Type B pancreatic cell (in vitro differentiated cells): ENCODE measurements around the gene MED6. TPM values are rescaled to one million over a fixed set of nuclear protein-coding genes. Genes with fewer than 3 reads are reported as not detected.

Experiments used
- DNase-seq: peaks from one replicate; pipeline ENCODE4 v3.0.0; 2021; ENCODE audit warnings: mixed read lengths; ENCODE audit not compliant: unreplicated experiment; ENCODE audit errors: extremely low spot score
- H3K27ac Mint-ChIP-seq: 2 replicates; pipeline ENCODE4 v1.8.0; 2021; ENCODE audit warnings: mild to moderate bottlenecking, mixed read lengths
- H3K27me3 Mint-ChIP-seq: 2 replicates; pipeline ENCODE4 v1.8.0; 2021; ENCODE audit warnings: mixed read lengths
- H3K36me3 Mint-ChIP-seq: 2 replicates; pipeline ENCODE4 v1.8.0; 2021; ENCODE audit warnings: mixed read lengths
- H3K4me1 Mint-ChIP-seq: one replicate; pipeline ENCODE4 v1.8.0; 2021; ENCODE audit warnings: mixed read lengths; ENCODE audit not compliant: unreplicated experiment
- H3K4me3 Mint-ChIP-seq: 2 replicates; pipeline ENCODE4 v1.8.0; 2021; ENCODE audit warnings: mild to moderate bottlenecking, mixed read lengths
- H3K9me3 Mint-ChIP-seq: 2 replicates; pipeline ENCODE4 v1.8.0; 2021; ENCODE audit warnings: mixed read lengths
- total RNA-seq: library from RNA; stranded (reverse); gene quantifications from 2 replicates; pipeline ENCODE4 v1.2.1, GENCODE V29; 2021; ENCODE audit warnings: low replicate concordance
- TF ChIP-seq, protein P1 (sequence below): fragments of 200-600 bp; sonication (generic); conservative IDR thresholded peaks from 2 replicates; pipeline ENCODE4 v1.5.0; 2021; ENCODE audit warnings: antibody characterized with exemption, mild to moderate bottlenecking

The MED6 gene
- total RNA-seq, 1 donor from 2014 or later = 46.5 TPM

DNA sequence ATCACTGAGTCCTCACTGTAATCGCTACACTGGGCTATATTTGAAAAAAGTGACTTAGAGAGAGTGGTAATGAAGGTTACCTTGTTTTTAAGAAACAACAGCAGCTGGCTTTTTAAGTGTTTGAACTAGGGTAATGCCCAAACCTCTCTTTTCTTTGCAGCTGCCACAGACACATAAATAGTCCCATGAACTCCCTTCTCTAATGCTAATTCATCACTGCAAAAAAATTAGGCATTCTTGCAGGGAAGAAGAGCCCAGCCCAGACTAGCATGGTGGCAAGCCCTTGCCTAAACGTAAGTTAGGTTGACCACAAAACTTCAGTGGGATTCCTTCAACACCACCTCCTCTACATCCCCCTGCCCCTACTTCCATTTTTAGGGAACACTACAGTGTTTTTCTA, 17.9 kb upstream of the MED6 start:
- Mint-ChIP-seq H3K36me3 (no peaks in the 10 kb centered on the region), H3K4me3 (no peak overlapping the region), H3K27me3 (peaks cover 21% of the 10 kb centered on the region), H3K4me1 (no peaks in the 10 kb centered on the region), H3K9me3 (no peaks in the 10 kb centered on the region), H3K27ac (no peak overlapping the region)
- DNase-seq = no peak
- TF ChIP-seq, protein P1, sequence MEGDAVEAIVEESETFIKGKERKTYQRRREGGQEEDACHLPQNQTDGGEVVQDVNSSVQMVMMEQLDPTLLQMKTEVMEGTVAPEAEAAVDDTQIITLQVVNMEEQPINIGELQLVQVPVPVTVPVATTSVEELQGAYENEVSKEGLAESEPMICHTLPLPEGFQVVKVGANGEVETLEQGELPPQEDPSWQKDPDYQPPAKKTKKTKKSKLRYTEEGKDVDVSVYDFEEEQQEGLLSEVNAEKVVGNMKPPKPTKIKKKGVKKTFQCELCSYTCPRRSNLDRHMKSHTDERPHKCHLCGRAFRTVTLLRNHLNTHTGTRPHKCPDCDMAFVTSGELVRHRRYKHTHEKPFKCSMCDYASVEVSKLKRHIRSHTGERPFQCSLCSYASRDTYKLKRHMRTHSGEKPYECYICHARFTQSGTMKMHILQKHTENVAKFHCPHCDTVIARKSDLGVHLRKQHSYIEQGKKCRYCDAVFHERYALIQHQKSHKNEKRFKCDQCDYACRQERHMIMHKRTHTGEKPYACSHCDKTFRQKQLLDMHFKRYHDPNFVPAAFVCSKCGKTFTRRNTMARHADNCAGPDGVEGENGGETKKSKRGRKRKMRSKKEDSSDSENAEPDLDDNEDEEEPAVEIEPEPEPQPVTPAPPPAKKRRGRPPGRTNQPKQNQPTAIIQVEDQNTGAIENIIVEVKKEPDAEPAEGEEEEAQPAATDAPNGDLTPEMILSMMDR = no peak

DNA sequence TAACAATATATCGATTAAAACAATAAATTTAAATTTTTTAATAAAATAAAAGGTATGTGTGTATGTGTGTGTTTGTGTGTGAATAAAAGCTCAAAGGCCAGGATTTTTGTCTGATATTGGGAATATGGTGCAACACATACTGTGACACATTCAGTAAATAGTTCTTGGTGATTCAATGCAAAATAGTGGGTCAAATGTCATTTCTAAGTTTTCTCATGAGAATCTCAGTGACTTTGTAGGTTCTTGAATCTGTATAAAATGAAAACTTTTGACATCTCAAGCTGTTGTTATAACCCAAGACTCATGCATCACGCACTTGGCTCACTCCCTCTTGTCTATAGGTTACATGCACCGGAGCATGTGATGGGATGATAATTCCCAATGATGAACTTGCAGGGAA, 16.2 kb upstream of the MED6 start:
- Mint-ChIP-seq H3K27ac (no peak overlapping the region), H3K4me3 (no peak overlapping the region), H3K9me3 (no peaks in the 10 kb centered on the region), H3K36me3 (no peaks in the 10 kb centered on the region), H3K4me1 (no peaks in the 10 kb centered on the region), H3K27me3 (peaks cover 21% of the 10 kb centered on the region)
- TF ChIP-seq, protein P1 = no peak
- no peak for DNase-seq

DNA sequence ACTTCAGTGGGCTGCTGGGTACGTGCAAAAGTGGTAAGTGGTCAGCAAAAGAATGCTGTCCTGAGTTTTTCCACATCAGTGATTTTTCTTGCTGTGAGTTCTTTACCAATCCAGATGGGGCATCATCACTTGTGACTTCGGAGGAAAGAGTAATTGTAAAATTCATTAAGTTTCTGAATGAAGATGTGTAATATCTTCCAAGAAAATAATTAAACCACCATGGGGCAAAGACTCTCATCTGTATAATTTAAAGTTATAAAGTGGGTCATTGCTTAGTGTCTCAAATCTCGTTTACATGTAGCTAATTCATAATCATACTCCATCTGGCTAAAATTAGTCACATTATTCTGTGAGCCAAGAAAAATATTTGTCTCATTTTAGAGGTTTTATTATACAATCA, 10.8 kb upstream of the MED6 start:
- Mint-ChIP-seq H3K36me3 (no peaks in the 10 kb centered on the region), H3K27me3 (peaks cover 33% of the 10 kb centered on the region), H3K9me3 (no peaks in the 10 kb centered on the region), H3K4me3 (no peak overlapping the region), H3K4me1 (no peaks in the 10 kb centered on the region), H3K27ac (no peak overlapping the region)
- no peak for DNase-seq
- TF ChIP-seq, protein P1 = no peak

DNA sequence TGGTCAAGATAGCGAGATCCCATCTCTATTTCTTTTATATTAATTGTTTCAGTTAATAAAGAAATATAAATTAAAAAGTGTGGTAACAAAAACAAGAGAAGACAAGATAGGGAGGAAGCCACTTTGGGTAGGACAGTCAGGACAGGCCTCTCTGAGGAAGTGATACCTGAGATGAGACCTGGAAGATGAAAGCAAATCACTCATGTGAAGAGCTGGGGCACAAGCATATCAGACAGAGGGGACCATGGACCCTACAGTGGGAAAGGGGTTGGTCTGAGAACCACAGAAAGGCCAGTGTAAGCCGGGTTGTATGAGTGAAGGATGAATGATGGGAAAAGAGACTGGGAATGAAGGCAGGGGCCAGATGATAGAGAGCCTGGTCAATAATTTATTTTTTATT, 1.8 kb upstream of the MED6 start:
- Mint-ChIP-seq H3K27me3 (peaks cover 11% of the 10 kb centered on the region), H3K27ac (no peak overlapping the region), H3K4me1 (peaks cover 9% of the 10 kb centered on the region), H3K9me3 (no peaks in the 10 kb centered on the region), H3K4me3 (peak overlapping the region; percentile 11), H3K36me3 (no peaks in the 10 kb centered on the region)
- no peak for DNase-seq
- TF ChIP-seq, protein P1 = no peak

DNA sequence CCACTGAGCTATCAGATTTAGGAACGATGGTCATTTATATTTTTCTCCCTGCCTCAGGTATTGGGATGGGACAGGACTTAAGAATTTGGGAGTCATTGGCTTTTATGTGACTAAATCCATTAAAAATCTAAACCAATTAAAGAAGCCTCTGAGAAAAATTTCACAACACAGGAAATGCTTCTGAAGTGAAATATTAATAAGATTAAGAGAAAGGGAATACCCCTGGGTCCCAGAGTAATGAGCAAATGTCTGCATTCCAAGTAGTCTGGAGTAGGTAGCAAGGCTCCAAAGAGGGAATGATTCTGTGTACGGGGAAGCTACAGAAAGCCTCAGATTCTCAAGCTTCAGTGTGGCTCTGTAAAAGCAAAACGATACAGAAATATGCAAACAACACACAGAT, 707 bp upstream of the MED6 start:
- H3K4me3 Mint-ChIP-seq = peak overlapping the region; percentile 99
- peaks cover 5% of the 10 kb centered on the region for H3K27me3 Mint-ChIP-seq
- no peaks in the 10 kb centered on the region for H3K9me3 Mint-ChIP-seq
- H3K27ac Mint-ChIP-seq = peak overlapping the region; percentile 97
- H3K4me1 Mint-ChIP-seq = peaks cover 9% of the 10 kb centered on the region
- no peak for DNase-seq
- TF ChIP-seq, protein P1 = no peak
- no peaks in the 10 kb centered on the region for H3K36me3 Mint-ChIP-seq

DNA sequence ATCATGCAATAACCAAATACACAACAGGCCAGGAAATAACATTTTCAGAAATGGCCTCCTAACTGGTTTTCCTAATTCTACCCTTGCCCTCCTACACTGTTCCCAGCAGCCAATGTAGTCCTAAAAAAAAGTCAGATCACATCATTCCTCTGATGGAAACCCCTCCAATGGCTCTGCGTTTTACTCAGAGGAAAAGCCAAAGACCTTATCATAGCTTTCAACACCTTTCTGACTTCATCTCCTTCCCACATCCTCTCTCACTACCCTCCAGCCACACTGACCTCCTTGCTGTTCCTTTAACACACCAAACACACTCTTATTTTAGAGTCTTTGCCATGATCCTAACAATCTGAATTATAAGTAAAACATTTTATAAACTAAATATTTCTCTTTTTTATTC, 1.1 kb downstream of the MED6 start:
- Mint-ChIP-seq H3K9me3 (no peaks in the 10 kb centered on the region), H3K4me1 (peaks cover 9% of the 10 kb centered on the region), H3K36me3 (peaks cover 2% of the 10 kb centered on the region), H3K27ac (no peak overlapping the region), H3K27me3 (peaks cover under 1% of the 10 kb centered on the region), H3K4me3 (peak overlapping the region; percentile 99)
- no peak for DNase-seq
- TF ChIP-seq, protein P1 = no peak
